SW 1271 (cell line): ENCODE results near the gene TMEM63A.

Experiments
- DNase-seq, 2 experiments: peaks; one replicate each; lab custom pipeline; 2025; lab: John Stamatoyannopoulos, UW

The TMEM63A gene

DNA sequence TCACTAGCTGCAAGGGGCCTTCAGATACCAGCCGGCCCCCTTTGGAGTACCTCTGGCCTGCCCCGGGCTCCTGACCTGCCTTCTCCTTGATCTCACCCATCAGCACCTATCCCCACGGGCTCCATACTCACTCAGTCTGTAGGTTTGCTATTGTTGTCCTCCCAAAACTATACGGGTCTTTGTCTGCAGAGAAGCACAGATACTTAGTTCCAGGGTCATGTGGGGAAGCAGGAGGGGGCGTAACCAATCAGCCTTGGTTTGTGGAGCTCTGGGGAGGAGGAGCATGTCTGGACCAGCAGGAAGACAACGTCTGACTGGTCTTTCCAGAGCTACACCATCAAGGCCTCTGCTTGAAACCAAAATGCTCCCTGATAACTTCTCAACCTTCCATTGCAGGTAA lies 15.2 kb downstream of the TMEM63A start:
- no peak for DNase-seq

DNA sequence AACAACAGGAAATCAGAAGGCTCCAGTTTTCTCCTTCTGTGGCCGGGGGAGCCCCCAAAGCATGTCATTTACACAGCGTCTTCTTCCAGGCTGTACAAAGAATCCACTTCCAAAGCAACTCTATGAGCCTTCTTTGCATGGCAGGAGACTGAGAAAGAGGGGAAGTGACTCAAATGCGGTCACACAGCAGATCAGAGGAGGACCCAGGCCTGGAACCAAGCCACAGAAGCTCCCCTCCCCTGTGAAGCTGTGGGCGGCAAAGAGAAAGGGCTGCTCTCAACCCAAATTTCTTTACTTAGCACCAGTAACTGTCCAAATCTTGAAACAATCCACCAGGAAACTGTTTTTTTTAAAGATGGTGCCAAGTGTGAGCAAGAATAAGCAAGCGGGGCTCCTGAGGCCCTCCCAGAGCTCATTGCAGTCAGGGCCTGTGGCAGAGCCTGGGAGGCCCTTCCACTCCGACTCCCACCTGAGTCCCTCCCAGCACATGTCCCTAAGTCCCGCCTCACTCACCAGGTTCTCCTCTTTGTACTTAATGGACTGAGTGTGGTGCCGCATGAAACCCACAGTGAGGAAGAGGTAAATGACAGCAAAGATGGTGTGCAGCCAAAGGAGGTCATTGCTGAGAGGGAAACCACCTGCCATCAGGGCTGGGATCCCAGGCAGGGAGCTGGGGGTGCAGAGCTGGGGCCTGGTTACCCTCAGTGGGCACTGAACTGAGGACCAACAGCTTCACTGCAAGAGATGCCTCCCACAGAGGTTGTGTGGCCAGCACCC lies 15.9 kb downstream of the TMEM63A start:
- no peak for DNase-seq

GRCh38 chr1:225865514-225865913 lies 16.7 kb downstream of the TMEM63A start:
- DNase-seq, result no peak

DNA sequence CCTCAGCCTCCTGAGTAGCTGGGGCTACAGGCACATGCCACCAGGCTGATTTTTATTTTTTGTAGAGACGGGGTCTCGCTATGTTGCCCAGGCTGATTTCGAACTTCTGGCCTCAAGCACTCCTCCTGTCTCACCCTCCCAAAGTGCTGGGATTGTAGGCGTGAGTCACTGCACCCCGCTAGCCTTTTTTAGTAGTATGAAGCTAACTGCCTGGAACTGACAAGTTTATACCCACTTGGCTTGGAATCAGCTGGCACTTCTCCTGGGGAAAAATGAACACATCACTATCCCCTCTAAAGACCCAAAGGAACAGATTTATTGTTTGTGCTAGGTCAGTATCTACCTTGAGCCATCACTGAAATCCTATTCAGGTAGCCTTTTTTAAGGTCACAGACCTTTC lies 19.0 kb downstream of the TMEM63A start:
- no peak for DNase-seq

DNA sequence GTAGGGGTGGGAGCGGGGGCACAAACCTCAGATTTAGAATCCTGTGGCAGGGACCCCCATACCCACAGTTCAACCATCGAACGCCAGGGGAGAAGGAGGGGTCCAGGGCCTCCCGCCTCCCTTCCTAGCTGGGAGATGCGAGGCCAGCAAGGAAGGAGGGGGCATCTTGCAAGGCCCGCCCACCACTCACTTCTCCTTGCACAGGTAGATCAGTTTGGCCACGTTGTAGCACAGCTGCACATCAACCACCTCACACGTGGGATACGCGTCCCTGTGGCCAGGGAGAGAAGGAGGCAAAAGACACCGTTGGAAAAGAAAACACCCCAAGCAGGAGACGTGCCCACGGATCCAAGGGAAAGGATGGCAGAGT lies 19.6 kb downstream of the TMEM63A start:
- no peak for DNase-seq

- DNase-seq, result no peak
These were observed 20.2 kb downstream of the TMEM63A start for GRCh38 chr1:225861834-225862580.

- no peak for DNase-seq
These were observed 21.2 kb downstream of the TMEM63A start for GRCh38 chr1:225860876-225861441.

GRCh38 chr1:225860107-225860506 lies 22.1 kb downstream of the TMEM63A start:
- DNase-seq, result no peak

GRCh38 chr1:225859151-225859550 lies 23.0 kb downstream of the TMEM63A start:
- no peak for DNase-seq

DNA sequence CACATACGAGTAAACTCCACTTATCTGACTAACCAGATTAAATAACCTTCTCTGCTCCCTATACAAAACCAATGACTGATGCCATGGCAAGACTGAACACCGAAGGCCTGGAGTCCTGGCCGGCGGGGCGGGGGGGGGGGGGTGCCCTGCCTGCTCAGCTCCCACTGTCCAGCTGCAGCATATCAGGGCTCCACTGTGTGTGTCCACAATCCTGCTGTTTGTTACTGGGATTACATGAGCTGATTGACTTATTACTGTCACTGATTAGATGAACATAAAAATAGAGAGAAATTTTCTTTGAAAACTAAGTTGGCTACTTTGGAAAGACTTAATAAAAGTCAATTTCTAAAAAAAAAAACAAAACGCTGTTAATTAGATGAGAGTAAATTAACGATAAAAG lies 24.9 kb downstream of the TMEM63A start:
- no peak for DNase-seq

DNA sequence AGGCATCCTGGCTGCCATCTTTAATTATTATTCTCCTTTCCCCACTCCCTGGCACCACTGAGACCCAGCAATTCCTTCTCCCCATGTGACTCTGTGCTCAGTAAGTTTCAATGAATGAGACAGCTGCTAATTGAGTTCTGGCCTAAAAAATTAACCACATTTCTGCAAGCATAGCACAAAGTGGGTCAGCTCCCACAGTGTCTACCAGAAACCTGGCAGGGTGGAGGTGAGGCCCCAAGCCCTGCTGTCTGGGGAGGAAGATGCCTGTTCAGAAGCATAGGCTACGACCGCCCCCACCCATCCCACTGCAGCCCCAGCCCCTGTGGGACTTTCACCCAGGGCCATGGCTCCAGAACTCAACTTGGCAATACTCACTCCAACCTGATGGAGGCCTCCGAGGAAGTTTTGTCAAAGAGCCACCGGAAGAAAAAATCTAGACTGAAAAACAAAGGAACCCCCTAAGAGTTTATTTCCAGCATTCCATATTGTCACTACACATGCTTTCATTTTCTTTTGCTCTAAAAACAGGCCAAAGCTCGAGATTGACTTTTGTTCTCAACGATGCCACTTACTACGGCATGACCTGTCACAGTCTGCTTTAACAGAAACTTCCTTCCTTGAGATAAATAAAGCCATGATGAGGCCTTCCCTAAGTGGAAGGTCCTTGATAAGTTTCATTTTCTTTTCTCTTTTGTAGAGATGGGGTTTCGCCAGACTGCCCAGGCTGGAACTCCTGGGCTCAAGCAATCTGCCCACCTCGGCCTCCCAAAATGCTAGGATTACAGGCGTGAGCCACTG lies 26.5 kb downstream of the TMEM63A start:
- DNase-seq, result no peak

- no peak for DNase-seq
These were observed 28.7 kb downstream of the TMEM63A start for GRCh38 chr1:225853441-225853840.

- no peak for DNase-seq
These were observed 29.6 kb downstream of the TMEM63A start for GRCh38 chr1:225852413-225853124.

DNA sequence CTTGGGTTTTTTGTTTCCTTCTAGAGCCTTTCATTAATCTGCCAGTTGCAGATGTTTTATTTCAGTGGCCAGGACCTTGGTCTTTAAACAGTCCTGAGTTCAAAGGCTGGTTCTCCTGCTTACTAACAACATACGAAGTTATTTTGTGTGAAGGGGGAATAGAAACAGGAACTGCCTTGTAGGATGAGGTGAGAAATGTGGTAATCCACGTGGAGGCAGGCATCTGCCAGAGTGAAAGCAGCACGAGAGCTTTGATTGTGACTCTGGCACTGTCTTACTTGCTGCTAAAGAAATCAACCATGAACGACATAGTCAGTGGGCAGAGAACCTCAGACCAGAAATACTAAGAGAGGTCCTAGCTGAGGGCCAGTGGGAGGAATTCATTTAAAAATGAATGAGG lies 30.4 kb downstream of the TMEM63A start:
- no peak for DNase-seq

GRCh38 chr1:225850370-225850769 lies 31.8 kb downstream of the TMEM63A start:
- no peak for DNase-seq

DNA sequence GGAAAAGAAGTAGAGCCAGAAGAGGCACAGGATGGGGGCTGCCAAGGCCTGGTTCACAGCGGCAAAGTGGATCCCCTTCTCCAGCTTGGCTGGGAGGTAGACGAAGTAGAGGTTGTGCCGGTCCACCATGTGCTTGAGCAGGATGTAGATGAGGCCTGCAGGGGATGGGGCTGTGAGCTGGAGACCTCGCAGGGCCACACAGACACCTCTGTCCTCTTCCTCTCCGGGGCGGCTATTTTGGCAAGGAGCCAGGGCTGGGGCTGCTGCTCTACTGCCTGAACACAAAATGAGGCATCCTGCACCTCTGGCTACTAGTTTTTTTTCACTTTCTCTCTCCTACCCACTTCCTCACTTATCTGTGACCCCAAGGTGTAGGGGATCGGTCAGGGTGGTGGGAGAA lies 32.3 kb downstream of the TMEM63A start:
- no peak for DNase-seq

- no peak for DNase-seq
These were observed 33.9 kb downstream of the TMEM63A start for GRCh38 chr1:225848030-225848955.

DNA sequence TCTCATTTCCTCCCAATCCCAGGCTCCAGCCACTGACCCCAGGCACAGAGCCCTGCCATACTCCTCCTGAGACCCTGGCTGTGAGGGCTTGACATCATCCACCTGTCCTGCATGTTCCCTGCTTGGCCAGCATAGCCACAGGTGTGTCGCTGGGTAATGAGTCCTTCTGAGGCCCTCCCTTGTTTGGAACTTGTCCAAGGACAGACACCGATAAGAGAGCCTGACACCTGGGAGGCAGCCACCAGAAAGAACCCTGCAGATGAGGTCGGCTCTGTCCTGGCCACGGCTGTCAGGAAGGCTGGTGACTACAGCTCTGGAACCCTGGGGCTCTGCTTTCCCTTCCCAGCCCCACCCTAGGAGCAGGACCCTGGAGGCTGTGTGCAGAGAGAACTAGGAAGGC lies 34.6 kb downstream of the TMEM63A start:
- DNase-seq, result no peak

DNA sequence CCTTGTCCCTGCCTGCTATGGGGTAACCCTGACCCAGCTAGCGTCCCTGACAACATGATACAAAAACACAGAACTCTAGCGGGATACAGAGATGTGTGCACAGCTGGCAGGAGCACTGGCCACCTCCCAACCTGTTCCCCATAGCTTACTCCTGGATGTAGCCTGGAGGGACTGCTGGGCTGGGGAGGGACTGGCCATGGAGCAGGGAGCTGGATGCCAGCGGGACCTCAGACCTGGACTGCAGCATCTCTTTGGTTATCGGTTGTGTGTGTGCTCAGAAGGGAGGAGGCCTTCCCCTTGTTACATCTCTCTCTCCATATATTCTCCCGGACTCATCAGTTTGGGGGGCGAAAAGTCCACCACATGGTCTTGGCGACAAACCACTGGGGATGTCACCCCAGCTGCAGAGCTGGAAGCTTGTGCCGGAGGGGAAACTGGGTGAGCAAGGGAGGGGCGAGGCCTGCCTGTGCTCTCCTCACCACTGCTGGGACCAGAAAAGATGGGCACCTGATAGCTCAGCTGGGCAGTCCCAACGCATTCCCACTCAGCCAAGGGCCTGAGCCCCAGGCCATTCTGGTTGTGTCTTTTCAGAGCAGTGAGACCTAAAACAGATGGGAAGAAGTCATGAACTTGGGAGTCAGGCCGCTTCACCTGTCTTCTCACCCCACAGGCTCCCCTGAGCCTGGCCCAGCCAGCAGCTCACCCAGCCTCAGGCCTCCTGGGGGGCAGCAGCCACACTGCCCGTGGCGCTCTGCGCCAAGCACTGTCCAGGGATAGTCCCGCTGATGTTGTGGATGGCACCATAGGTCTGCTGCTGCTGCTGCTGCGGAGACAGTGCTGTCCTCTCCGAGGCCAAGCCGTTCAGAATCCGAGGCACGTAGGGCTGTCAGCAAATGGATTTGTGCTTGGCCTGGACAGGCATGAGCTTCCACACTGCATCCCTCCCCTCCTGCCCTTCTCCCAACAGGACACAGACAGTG lies 35.6 kb downstream of the TMEM63A start:
- DNase-seq, result no peak
